Measurements from ENCODE around the gene KLHL26.

Gene KLHL26

GRCh38 chr19:18613589-18614234, 23.1 kb upstream of the KLHL26 start:
- no peak for DNase-seq

- no peak for DNase-seq
These were observed 20.8 kb upstream of the KLHL26 start for GRCh38 chr19:18616023-18616422.

DNA sequence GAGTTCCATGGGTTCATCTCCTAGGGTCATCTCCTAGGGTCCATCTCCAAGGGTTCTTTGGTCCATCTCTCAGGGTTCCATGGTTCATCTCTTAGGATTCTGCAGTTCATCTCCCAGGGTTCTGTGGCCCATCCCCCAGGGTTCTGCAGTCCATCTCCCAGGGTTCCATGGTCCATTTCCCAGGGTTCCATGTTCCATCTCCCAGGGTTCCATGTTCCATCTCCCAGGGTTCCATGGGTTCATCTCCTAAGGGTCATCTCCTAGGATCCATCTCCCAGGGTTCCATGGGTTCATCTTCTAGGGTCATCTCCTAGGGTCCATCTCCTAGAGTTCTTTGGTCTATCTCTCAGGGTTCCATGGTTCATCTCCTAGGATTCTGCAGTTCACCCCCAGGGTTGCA, 19.3 kb upstream of the KLHL26 start:
- DNase-seq: no peak

GRCh38 chr19:18618236-18618635, 18.6 kb upstream of the KLHL26 start:
- no peak for DNase-seq

DNA sequence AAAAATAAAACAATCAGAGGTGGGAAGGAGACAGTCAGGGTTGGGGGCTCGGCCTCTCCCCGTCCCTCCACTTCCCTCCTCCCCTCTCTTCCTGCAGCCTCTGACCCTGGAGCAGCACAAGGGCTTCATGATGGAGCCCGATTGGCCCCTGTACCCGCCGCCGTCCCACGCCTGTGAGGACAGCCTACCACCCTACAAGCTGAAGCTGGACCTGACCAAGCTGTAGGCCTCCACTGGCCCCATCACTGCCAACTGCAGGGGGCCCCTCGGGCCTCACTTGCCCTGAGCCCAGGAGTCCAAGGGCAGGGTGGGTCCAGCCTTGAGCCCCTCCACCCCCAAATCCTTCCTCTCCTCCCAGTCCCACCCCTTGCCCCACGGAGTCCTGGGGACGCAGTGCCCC, 16.5 kb upstream of the KLHL26 start:
- DNase-seq: no peak

DNA sequence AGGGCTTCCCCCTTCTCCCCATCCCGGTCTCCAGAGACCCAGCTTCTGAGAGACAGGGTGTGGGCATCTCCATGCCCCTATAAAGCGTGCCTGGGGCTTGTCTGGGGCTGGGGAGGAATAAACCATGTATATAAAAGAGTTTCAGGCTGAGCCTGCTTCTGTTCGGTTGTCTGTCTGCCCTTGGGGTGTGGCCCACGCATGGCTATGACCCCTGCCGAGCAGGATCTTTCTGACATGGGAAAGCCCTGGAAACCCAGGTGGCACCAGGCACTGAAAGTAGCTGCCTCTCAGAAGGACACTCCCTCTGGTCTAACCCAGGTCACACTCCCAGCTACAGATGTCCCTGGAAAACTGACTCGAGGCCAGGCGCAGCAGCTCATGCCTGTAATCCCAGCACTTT, 15.9 kb upstream of the KLHL26 start:
- DNase-seq: no peak

DNA sequence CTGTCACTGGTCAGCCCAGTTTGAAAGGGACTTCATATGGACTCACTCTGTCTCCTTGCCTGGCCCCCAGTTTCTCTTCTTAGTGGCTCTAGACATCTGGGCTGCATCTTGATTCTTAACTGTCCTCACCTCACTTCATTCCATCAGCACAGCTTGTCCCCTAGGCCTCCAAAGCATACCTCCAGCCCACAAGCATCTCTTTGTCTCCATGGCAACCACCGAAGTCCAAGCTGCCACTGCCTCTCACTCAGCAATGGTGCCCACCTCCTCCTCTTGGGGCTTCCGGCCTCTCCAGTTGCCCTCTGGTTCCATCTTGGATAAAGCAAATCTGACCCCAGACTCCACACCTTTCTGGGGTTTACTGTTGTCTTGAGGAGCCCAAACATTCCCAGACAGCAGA, 9.9 kb upstream of the KLHL26 start:
- no peak for DNase-seq

DNA sequence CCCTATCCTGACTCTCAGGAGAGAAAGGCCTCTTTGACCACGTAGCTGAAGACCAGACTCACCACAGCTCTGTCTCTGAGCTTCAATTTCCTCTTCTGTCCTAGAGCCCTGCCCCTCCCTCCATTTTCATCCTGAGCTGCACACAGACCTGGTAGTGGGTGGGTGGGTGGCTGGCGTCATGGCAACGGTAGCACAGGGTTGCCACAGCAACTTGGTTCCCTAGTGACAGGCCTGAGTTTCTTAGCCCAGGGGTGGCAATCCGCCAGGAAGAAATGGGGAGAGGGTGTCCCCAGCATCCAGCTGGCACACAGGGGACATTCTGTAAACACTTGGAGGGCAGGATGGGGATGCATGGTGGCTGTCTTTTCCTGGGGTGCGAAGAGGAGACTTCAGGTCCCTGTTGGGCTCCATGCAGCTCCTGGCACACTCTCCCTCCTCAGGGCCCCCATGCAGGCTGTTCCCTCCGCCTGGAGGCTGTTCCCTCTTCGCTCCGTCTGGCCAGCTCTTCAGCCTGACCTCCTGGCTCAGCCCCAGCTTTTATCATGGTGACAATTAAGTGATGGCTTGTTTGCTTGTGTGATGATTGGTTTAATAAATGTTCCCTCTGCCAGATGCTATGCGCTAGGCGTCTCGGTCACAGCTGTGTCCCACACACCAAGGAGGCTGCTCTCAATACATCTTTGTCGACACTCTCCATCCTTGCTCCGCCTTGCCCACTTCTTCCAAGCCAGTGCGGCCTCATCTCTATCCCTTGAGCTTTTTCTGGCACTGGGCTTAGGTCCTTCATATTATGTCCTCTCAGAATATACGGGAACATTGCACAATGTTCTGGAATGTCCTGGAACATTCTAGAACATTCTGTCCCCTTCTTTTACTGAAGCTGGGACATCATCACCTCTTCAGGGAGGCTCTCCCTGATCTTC, 7.4 kb upstream of the KLHL26 start:
- DNase-seq: no peak

GRCh38 chr19:18633321-18633720, 3.5 kb upstream of the KLHL26 start:
- DNase-seq: no peak

GRCh38 chr19:18634612-18635297, 2.1 kb upstream of the KLHL26 start:
- DNase-seq: no peak

- no peak for DNase-seq
These were observed 1.0 kb upstream of the KLHL26 start for GRCh38 chr19:18635831-18636182.

DNA sequence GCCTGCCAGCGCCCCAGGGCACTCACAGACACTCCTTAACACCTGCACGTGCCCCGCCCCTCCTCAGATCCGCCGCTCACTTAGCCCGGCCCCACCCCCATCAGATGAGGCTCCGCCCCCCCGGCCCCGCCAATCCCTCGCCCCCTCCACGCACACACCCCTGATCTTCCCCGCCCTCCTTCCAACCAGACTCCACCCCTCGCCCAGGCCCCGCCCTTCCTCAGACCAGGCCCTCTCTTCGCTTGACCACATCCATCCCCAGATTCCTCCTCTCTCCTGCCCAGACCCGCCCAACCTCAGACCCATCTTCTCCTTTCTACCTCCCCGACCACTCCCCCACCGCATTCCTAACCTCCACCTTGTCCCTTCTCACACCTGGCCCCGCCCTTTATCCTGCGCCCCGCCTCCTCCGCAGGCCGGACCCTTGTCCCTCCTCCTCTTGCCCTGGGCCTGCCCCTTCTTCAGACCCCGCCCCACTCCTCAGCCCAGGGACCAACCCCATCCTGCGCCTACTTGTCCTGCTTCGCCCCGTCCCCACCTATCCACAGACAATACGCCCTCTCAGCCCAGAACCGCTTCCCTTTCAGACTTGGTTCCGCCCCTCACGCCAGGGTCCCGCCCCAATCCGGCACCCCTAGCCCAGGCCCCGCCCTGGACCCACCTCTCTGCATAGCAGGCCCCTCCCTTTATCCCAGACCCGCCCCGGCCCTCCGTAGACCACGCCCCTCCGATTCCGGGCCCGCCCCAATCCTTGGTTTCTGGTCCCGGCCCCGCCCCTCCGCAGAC, 452 bp upstream of the KLHL26 start:
- DNase-seq: peak; percentile 83

GRCh38 chr19:18637673-18638630, 1.1 kb downstream of the KLHL26 start:
- no peak for DNase-seq

- no peak for DNase-seq
These were observed 2.9 kb downstream of the KLHL26 start for GRCh38 chr19:18639706-18640243.

GRCh38 chr19:18644196-18645034, 7.6 kb downstream of the KLHL26 start:
- DNase-seq: peak; percentile 43

- DNase-seq: no peak
These were observed 8.2 kb downstream of the KLHL26 start for GRCh38 chr19:18645035-18645511.

DNA sequence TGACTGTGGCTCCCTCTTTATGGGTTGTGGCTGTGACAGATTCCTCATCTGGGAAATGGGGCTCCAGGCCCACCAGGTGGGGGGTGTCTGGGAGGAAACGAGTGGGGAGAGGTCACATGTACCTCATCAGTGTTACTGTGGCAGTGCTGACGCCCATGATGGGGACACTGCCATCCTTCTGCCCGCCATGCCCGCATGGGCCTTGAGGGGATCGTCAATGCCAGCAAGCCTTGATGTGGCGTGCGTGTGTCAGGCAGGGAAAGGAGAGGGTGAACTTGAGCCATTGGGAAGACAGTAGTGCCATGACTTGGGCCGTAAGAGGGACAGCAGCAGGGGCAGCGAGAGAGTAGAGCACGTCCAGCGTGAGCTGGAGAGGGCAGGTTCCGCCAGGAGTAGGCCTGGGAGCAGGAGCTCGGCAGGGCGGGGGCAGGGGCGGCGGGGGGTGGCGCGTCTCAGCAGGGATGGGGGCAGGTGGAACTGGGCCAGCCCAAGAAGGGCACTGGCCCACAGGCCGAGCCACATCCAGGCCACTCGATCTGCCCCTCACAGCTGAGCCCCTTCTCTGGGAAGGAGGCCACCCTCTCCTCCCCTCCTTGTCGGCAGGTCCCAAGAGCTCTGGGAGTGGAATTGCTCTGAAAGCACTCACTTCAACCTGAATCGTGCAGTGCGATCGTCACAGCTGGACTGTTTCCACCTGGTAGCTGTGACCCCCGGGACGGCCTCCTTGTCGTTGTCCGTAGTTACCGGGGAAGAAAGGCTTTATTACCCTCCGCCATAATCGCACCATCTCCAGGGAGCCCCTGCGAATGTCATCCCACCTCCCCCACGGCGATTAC, 9.9 kb downstream of the KLHL26 start:
- no peak for DNase-seq

- DNase-seq: no peak
These were observed 10.5 kb downstream of the KLHL26 start for GRCh38 chr19:18647371-18647767.

- DNase-seq: no peak
These were observed 11.0 kb downstream of the KLHL26 start for GRCh38 chr19:18647807-18648206.

DNA sequence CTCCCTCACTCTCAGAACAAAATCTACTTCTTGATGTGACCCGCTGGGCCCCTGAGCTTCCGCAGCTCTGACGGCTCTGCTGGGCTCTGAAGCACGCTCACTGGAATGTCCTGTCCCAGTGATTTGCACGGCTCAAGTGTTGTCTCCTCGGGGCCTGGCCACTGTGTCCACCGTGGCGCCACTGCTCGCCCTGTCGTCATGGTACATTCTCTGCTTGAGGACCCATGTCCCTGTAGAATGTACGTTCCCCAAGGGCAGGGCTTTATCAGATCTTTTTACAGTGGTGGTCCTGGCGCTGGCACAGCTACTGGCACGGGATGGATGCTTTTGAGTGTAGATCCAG, 12.1 kb downstream of the KLHL26 start:
- no peak for DNase-seq
